Suppressor macrophage (primary cell): Measurements from ENCODE around the gene PHF21B.

Experiments
- DNase-seq, 4 experiments: peaks; one replicate each; pipeline ENCODE4 v3.0.0-alpha.2; 2020 to 2022

The PHF21B gene

DNA sequence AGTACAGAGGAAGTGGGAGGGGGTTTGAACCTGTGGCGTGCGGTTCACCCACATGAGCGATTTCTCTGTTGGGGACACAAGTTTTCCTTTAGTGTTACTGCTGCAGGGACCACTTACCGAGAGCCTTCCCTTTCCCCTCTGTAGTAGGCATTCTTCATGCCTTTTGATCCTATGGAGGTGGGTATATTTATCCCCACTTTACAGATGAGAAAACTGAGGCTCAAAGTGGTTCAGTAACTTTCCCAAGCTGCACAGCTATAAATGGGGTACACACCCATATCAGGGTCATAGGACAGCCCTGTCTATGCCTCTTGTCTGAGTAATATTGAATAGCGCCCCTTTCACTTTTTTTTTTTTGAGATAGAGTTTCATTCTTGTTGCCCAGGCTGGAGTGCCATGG lies 3.3 kb upstream of the PHF21B start:
- no peak for DNase-seq

DNA sequence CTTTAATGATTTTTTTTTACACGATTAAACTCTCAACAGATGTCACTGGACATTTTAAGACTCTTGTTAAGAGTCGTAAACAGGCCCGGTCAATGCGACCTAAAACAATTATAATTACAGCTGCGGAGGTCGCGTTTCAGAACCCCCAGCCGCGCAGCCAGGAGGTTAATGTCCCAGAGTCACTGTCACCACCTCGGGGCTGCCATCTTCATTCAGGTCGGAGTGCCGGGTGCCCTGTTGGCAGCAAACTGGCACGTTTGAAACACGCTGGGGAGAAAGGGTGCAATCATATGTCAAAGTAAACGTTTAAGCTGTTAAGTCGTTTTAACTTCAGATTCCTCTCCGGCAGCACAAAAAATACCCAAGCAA lies 711 bp upstream of the PHF21B start:
- DNase-seq, result no peak

DNA sequence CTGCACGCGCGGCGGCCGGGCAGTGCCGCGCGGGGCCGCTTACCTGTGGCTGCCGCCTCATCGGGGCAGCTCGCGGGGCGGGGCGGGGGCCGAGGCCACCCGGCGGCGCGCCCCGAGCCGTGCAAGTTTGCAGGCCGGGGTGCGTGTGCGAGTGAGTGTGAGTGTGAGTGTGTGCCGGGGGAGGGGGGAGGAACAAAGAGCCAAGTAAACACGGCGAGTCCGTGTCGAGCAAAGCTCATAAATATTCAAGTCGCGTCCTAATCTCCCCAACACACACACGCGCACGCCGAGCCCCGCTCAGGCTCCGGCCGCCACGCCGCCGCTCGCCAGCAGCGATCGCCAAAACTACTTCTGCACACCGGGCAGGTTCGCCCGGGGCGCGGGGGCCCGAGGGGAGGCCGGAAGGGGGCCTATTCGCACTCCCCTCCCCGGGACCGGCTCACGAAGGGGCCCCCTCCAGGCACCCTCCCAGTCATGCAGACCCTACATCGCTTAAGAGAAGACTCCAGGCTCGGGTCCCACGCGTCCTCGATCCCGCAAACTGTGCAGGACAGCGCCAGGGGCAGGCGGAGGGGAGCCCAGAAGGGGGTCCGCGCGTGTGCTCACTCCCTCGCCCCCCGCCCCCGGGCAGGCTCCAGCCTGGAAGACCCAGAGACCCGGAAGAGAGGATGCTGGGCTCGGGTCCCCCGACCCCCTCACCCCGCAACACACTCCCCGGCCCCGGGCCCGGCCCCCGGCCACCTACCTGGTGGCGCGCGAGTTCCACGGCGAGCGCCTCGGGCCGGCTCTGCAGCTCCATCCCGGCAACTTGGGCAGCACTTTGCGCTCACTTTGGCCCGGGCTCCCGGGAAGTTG lies 827 bp downstream of the PHF21B start:
- peak in 1 of 4 experiments; percentile 4 for DNase-seq

DNA sequence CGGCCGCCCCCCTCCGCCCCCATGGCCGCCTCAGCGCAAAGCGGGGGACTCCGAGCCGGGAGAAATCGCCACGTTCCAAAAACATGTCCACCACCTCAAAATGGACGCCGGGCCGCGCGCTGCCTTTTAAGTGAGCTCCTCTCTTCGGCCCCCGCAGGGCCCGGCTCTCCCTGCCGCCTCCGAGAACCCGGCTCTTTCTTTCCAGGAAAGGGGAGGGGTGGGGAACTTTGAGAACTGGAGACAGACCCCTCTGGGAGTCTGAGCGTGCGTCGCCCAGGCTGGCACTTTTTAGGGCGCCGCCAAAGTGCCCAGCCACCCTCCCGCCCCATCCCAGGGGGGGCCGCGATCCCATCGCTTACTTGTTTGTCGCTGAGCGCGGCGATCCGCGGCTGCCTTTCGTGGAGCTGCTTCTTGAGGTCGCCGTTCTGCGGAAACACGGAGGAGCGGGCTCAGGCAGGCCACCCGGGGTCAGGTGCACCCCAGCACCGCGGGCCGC lies 1.6 kb downstream of the PHF21B start:
- no peak for DNase-seq

DNA sequence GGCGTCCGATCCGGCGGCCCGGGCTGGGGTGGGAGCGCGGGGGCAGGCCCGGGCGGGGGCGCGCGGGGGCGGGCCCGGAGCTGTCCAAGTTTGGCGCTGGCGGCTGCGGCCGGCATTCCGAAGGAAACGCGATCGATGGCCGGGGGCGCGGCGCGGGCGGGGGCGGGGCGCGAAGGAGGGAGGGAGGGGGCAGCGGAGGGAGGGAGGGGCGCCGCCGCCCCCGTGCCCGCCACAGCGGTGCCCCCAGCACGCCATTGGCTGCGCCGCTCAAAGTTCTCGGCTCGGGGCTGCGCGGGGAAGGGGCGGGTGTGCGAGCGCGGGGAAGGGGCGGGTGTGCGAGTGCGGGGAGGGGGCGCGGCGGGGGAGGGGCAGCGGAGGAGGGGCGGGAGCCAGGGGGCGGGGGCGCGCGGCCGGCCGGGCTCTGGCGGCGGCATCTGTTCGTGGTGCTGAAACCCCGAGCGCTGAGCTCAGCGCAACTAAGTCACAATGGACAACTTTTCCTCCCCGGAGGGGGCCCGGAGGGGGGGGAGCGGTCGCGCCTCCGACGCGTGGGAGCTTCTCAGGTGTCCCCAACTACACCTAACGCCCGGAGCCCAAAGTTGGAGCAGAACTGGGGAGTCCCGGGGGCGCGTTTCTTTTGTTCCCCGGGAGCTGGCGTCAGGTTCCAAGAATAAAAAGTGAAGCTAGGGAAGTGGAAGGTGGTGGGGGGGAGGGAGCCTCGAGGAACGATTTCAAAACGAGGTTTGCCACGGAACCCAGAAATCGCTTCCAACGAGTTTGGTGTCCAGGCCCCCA lies 2.2 kb downstream of the PHF21B start:
- peak in 2 of 4 experiments; percentile 6 to 27 for DNase-seq

DNA sequence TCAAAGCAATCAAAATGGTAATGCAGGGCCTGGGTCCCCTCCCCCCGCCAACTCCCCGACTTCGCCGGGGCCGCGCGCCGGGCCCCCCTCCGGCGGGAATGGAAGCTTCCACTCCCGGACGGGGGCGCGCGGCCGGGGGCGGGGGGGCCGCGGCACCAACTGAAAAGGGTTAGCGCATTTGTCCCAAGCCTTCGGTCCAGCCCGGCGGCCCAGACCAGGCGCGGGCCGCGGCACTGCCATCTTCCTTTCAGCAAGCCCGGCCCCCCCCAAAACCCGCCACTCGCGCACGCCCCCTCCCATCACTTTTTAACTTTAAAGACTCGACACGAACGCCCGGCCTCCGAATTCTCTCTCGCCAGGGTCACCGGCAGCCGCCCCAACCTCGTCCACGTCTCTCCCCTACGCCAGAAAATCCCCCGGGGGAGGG lies 2.8 kb downstream of the PHF21B start:
- no peak for DNase-seq

DNA sequence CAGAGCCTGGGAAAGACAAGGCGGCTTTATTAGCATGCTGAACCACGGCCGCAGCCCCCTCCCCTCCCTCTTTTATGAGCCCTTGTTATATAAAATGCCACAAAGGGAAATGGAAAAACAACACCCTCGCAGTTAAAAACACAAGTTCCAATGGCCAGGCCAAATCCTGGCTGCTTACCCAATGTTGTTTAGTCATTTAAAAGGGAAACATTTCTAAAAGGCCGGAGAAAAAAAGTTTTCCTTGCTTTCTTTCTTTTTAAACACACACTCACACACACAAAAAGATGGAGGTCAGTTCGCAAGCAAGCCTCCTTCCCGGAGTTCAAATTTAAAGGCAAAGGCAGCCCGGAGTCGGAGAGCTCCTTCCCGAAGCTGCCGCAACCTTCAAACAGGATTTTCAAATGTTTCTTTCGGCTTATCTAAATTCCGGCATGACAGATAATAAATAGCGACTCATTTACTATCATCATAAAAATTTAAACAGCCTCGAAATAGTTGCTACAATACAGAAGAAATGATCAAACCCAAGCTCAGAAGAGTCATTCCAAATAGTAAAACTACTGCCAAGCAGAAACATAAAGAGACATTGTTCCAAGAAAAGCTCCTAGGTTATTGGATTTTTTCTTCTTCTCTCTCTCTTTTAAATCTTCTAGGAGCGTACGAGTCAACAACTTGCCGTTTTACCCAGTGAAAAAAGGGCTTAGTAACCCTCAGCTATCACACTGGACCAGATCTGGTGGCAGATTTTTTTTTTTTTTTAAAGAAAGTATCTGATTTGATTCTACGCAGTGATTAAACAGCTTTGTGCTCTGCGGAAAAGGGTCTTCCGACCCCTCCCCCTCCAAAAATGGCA lies 3.5 kb downstream of the PHF21B start:
- DNase-seq, result no peak

DNA sequence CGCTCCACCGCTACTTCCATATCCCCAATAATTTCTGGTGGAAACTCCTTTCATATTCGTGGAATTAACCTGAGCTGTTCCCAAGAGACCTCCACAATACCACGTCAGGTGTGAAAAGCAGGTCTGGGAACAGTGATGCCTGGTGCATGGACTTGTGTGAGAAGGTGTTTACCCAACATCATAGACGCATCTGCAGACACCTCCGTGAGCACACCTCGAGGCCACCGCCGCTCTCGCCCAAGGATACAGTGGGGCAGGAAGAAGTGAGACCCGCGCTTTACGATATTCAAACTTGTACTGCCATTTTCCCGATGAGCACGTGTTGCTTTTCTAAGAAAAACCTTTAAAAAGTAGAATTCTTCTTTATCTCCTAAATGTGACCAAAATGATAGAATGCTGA lies 8.2 kb downstream of the PHF21B start:
- DNase-seq, result no peak

DNA sequence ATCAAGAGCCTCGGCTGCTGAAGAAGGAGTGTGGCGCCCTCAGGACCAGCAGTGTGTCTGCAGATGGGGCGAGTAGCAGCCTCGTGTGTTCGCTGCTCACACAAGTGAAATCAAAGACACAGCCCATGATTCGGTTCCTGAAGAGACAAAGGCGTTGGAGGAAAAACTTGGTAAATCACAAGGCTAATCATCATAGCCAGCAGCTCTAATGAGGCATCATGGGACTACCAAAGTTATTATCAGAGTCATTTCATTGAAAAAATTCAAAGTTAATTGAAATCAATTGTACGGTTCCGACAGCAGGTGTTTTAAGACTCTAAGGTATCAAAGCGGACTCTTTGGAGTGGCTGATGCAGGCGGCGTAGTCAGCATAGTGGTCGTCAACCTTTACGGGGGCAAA lies 9.5 kb downstream of the PHF21B start:
- no peak for DNase-seq

DNA sequence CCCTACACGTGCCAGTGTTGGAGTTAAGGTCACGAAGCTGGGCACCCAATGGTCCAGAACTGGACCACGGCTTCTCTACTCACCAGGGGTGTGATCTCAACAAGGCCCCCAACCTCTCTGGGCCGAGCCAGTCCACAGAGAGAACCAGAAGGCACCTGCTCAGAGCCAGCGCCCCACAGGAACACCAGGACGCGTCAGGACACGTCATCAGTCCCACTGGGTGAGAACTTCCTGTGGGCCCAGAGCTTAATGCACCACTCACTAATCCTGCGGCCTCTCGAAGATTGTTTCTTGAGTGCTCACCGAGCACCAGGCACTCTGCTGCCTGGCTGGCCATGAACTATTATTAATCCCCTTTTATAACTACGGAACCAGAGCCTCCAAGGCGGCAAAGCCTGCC lies 10.1 kb downstream of the PHF21B start:
- DNase-seq, result no peak

DNA sequence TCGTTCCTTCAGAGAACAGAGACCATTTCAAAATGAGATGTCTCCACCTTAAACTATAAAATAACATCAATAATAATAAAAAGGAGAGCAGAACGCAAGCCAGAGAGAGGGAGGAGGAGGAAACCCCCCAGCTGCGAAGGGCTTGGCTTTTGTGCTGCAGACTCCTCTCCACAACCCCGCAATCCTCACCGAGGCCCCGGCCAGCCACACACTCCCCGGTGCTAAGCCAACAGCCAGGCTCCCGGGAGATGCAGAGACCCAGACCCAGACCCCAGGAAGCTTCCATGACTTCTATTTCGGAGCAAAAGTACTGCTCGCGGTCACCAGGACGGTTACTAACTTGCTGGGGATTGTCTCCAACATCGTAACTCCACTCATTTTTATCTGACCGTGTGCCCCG lies 10.6 kb downstream of the PHF21B start:
- DNase-seq, result no peak

DNA sequence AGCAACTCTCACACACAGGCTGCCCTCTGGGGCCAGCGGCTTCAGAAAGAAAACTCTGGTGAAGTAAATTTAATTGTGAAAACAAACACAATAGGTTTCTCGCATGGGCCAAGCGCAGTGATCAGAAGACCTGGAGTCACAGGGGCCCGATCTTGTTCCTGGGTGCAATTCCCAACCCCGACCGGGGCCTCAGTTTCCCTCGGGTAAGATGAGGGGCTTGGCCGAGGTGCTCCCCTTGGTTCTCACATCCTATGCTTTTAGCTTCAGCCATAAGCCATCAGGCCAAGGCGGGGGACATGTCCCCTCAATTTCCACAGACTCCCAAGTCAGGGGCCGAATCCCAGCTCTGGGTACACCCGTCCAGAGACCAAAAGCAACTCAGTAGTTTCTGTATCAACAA lies 11.5 kb downstream of the PHF21B start:
- no peak for DNase-seq

DNA sequence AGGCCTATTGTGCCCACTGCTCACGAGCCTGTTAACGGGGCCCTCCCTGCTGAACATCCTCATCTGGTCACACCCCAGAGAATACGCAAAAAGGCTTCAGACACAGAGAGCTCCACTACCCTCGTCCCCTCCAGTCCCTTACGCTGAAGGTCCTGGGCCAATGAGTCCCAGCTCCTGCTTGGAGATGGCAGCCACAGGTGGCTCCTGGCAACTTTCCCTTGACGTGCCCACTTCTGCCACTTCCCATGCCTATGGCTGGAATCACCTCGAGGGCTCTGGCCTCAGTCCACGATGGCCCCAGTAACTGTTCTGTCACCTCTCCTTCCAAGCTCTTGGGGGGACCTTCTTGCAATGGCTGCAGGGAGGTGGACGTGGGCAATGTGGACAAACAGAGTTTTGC lies 12.7 kb downstream of the PHF21B start:
- DNase-seq, result no peak

DNA sequence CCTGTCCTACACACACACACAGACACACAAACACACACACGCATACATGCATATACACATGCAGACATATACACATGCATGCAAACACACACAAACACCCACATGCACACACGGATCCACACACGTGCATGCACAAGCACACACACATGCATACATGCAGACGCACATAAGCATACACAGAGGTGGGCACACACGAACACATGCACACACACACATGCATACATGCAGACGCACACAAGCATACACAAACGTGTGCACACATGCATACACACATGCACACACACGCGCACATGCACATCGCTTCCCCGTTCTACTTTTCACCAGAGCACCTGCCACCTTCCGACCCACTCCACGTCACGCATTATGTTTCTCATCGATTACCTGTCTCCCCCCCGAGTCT lies 13.2 kb downstream of the PHF21B start:
- DNase-seq, result no peak

DNA sequence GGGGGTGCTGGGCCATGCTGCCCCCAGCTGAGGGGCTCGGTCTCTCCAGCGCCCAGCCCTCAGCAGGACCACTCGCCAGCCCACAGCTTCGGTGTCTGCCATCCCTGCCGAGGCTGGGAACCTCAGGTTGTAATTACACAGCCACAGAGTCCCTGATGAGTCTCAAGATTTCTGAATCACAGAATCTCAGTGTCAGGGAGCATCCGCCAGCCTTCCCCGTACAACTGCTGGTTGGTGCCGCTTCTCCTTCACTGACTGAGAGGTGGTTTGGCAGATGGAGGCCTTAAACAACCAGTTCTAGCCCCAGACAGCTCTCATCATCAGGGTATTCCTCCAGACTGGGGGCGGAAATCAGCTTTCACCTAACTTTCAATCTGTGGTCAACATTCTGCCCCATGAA lies 13.7 kb downstream of the PHF21B start:
- DNase-seq, result no peak

DNA sequence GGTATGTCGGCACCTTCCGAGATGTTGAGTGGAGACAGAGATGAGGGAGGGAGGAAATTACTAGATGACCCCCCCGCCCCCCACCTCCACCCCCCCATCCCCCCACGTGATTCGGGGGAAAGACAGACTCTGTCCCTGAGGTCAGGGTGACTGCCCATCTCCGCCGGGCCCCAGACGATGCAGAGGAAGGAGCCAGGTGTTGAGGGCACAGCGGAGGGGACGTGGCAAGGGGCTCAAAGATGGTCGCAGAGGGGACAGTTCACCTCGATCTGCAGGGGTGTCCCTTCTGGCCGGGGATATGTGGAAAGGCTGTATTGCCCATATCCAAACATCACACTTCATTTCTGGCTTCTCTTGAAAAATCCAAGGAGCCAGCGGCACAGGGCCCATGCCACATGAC lies 14.1 kb downstream of the PHF21B start:
- DNase-seq, result no peak

DNA sequence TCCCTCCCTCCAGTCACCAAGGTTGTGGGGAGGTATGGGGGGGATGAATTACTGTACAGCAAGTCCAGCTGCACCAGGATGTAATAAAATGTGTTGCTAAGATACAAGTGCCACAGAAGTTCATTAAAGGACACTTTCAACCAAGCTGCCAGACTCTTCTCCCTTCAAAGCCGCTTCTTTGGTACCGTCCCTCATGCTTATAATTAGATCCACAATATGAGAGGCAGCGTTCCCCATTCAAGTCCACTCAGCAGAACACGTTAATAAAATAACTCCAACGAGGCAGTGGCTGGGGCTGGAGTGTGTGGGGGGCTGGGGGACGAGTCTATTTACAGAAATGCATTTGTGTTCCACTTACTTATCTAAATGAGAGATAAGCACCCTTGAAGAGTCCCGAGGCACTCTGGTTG lies 14.7 kb downstream of the PHF21B start:
- no peak for DNase-seq

DNA sequence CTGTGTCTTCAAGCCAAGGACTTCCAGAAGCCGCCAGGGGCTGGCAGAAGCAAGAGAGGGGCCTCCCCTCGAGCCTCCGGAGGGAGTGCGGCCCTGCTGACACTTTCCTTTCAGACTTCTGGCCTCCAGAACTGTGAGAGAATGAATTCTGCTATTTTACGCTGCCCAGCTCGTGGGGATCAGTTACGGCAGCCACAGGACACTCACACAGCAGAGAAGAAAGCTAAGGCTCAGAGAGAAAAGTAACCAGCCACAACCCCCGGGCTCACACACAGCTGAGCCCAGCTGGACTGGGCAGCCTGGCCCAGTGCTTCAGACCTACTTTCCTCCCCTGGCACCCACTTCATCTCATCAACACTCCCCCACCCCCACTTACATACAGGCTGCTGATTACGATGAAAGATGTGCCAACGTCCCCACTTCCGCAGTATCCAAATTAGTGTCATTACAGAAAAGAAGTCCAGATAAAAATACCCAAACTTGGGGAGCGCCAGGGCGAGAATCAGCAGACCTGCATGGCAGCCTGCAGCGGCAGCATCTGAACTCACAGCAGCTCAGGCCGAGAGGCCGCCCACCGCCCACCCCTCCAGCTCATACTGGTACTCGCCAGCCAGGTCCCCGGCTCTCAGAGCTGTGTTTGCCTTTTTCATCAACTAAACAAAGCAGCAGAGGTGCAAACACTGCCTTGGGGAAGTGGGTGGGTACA lies 15.3 kb downstream of the PHF21B start:
- no peak for DNase-seq

DNA sequence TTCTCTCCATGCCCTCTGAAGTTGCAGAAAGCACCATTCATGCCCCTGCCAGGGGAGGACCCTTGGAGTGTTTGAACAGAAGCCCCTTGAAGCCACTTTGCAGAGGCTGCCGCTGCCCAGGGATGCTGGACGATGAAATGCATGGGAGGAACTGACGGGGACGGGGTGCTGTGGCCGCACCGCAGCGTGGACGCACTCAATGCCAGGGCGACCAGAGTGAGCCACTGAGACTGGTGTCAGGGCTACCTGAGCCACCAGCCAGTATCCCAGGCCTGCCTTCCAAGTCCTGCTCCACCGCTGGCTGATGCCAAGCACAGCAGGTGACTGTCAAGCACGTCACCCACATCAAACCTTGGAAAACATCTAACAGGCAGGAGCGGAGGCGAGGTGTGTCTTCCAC lies 17.6 kb downstream of the PHF21B start:
- DNase-seq, result no peak

DNA sequence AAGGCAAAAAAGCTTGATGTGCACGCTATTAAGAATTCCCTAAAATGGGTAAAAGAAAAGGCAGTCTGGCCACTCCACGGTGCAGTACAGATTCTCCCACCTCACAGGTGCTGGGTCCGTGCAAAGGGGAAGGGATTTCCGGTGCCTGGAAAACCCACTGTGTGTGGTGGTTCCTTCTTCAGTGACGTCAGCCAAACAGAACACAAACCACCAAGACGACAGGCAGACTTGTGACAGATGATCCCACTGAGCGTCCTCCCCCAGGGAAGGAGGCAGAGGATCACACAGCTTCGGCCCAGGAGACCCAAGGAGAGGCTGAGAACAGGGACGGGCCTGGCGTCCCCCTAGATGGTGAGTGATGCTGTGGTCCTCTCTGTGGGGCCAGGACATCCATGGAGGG lies 18.6 kb downstream of the PHF21B start:
- no peak for DNase-seq

DNA sequence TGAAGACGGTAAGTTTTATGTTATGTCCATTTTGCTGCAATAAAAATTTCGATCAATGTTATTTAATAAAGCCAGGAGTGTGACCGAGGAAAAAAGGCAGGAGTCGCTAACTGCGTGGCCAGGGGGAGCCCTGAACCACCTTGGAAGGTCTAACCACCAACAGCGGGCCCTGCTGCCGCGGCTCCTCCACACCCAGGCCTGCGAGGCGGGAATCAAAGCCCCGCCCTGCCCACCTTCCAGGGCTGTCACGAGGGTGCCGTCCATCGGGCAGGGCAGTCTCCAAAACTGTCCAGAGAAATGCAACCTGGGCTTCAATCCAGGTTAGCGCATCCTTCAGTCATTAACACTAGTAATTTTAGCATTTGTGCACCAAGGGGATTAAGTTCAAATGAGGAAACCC lies 19.0 kb downstream of the PHF21B start:
- DNase-seq, result no peak

DNA sequence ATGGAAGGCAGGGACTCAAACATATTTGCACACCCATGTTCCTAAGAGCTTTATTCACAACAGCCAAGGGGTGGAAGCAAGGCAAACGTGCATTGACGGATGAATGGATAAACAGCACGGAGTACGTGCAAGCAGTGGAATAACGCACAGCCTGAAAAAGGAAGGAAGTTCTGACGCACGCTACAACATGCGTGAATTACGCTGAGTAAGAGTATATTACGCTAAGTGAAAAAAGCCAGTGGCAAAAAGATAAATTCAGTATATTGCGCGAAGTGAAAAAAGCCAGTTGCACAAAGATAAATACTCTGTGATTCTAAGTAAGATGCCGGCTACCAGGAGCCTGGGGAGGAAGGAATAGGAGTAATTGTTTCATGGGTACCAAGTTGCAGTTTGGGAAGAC lies 19.5 kb downstream of the PHF21B start:
- DNase-seq, result no peak
